ENCODE results near the gene TTC3. TPM values are rescaled to one million over a fixed set of nuclear protein-coding genes. Genes with fewer than 3 reads are reported as not detected.
A peak's percentile ranks its signal among the peaks of the same experiment; 100 is the strongest.

Gene TTC3
- total RNA-seq, 1 donor from 2014 or later: 216 TPM

DNA sequence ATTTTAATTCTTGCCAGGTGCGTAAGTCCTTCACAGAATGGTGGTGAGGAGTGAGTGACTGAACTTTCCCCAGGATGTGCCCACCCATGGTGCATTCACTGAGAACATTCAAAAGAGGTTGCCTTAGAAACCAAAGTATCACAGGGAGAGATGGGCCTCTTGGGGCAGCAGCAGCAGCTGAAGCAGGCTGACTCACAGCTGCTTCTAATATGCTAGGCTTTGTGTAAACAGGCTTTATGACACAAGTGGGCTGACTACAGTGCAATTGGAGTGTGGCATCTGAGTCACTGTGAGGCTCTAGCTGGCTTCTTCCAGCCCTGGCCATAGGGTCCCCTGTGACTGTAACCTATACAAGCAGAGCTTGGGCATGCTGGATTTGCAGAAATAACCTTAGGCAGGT, 12.8 kb upstream of the TTC3 start:
- Mint-ChIP-seq H3K4me3 (peak overlapping the region; percentile 35), H3K9me3 (peaks cover 4% of the 10 kb centered on the region), H3K27me3 (ENCODE audit: low read depth) (no peaks in the 10 kb centered on the region), H3K27ac (ENCODE audit: unreplicated experiment) (peak overlapping the region; percentile 76), H3K4me1 (peaks cover 65% of the 10 kb centered on the region), H3K36me3 (ENCODE audit: low read depth) (no peaks in the 10 kb centered on the region)
- TF ChIP-seq CTCF (conservative IDR thresholded peaks at IDR 0.05): no peak
- DNase-seq (ENCODE audit: low read depth, low spot score): peak; percentile 16

GRCh38 chr21:37061926-37062592, 11.0 kb upstream of the TTC3 start:
- Mint-ChIP-seq H3K4me3 (peak overlapping the region; percentile 7), H3K27me3 (ENCODE audit: low read depth) (no peaks in the 10 kb centered on the region), H3K9me3 (no peaks in the 10 kb centered on the region), H3K27ac (ENCODE audit: unreplicated experiment) (no peak overlapping the region), H3K4me1 (peaks cover 59% of the 10 kb centered on the region), H3K36me3 (ENCODE audit: low read depth) (no peaks in the 10 kb centered on the region)
- DNase-seq (ENCODE audit: low read depth, low spot score): no peak
- TF ChIP-seq CTCF (conservative IDR thresholded peaks at IDR 0.05): no peak

GRCh38 chr21:37062593-37062935, 10.5 kb upstream of the TTC3 start:
- no peak for DNase-seq (ENCODE audit: low read depth, low spot score)
- no peak for TF ChIP-seq CTCF (conservative IDR thresholded peaks at IDR 0.05)
- Mint-ChIP-seq H3K9me3 (no peaks in the 10 kb centered on the region), H3K4me3 (no peak overlapping the region), H3K4me1 (peaks cover 59% of the 10 kb centered on the region), H3K36me3 (ENCODE audit: low read depth) (no peaks in the 10 kb centered on the region), H3K27me3 (ENCODE audit: low read depth) (no peaks in the 10 kb centered on the region), H3K27ac (ENCODE audit: unreplicated experiment) (no peak overlapping the region)

DNA sequence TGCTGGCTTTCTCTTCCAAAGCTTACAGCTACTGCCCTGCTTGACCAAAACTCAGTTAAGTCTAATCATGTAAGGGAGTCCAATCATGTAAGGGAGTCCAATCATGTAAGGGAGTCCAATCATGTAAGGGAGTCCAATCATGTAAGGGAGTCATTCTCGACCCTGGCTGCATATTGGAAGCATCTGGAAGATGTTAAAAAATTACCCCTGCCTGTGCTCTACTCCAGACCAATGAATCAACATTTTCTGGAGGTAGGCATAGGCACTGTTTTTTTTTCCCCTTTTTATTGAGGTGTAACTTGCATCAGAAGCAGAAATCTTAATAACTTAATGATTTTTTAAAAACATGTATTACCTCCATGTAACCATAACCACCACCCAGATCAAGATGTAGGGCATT, 9.6 kb upstream of the TTC3 start:
- H3K4me3 Mint-ChIP-seq: peak overlapping the region; percentile 29

GRCh38 chr21:37064841-37065240, 8.2 kb upstream of the TTC3 start:
- Mint-ChIP-seq H3K4me3 (peak overlapping the region; percentile 3), H3K9me3 (no peaks in the 10 kb centered on the region), H3K36me3 (ENCODE audit: low read depth) (peaks cover 8% of the 10 kb centered on the region), H3K27me3 (ENCODE audit: low read depth) (no peaks in the 10 kb centered on the region), H3K27ac (ENCODE audit: unreplicated experiment) (peak overlapping the region; percentile 47), H3K4me1 (peaks cover 46% of the 10 kb centered on the region)
- no peak for DNase-seq (ENCODE audit: low read depth, low spot score)
- no peak for TF ChIP-seq CTCF (conservative IDR thresholded peaks at IDR 0.05)

More for the DNA sequence above, 9.6 kb upstream of the TTC3 start:
- DNase-seq (ENCODE audit: low read depth, low spot score): no peak
- Mint-ChIP-seq H3K4me1 (peaks cover 52% of the 10 kb centered on the region), H3K9me3 (no peaks in the 10 kb centered on the region), H3K27me3 (ENCODE audit: low read depth) (no peaks in the 10 kb centered on the region), H3K36me3 (ENCODE audit: low read depth) (peaks cover 1% of the 10 kb centered on the region), H3K27ac (ENCODE audit: unreplicated experiment) (peak overlapping the region; percentile 46)
- no peak for TF ChIP-seq CTCF (conservative IDR thresholded peaks at IDR 0.05)
